Panc1 (cell line): ENCODE results near the gene EPN1. TPM values are rescaled to one million over a fixed set of nuclear protein-coding genes. Genes with fewer than 3 reads are reported as not detected.

Source experiments
- ATAC-seq: fragments of 200-7000 bp; cut with Tn5 transposase; 2 replicates; pipeline ENCODE4 v1.9.1; 2020; ENCODE audit warnings: mild to moderate bottlenecking, moderate library complexity
- BruUV-seq: library from RNA; stranded (reverse); fragments of 400-500 nt; replicated peaks from 2 replicates; lab custom pipeline; 2021; lab: Mats Ljungman, UMichigan
- CTCF ChIA-PET: fragments of 300-600 bp; sonication (Branson Sonifier 250); formaldehyde crosslinking; loops from one replicate; lab custom pipeline; 2022; ENCODE audit warnings: antibody characterized with exemption; lab: Charles Lee
- POLR2A ChIA-PET: fragments of 300-600 bp; sonication (Branson Sonifier 250); formaldehyde crosslinking; loops from one replicate; lab custom pipeline; 2022; ENCODE audit warnings: antibody characterized with exemption; lab: Charles Lee
- DNase-seq: peaks from one replicate; pipeline ENCODE4 v3.0.0-alpha.2; 2010; ENCODE audit warnings: low read depth, low spot score
- H3K27ac ChIP-seq: 2 replicates; pipeline ENCODE4 v1.5.1; 2011; ENCODE audit warnings: mild to moderate bottlenecking, low read length, inconsistent platforms
- H3K27me3 ChIP-seq: fragments of 200-500 bp; sonication (Bioruptor generic); 2 replicates; pipeline ENCODE4 v1.6.0; 2014; ENCODE audit warnings: low read length, inconsistent platforms; ENCODE audit not compliant: control insufficient read depth, insufficient read depth
- H3K36me3 ChIP-seq: fragments of 200-500 bp; sonication (Bioruptor generic); 2 replicates; pipeline ENCODE4 v1.5.1; 2014; ENCODE audit warnings: inconsistent platforms, mild to moderate bottlenecking, low read length, moderate library complexity; ENCODE audit not compliant: control insufficient read depth, insufficient read depth
- H3K4me1 ChIP-seq: 2 replicates; pipeline ENCODE4 v1.5.1; 2011; ENCODE audit warnings: inconsistent platforms, mild to moderate bottlenecking, low read length, moderate library complexity; ENCODE audit not compliant: control insufficient read depth, insufficient read depth
- H3K4me3 ChIP-seq, 2 experiments: 2 replicates each; pipeline ENCODE4 v1.5.1; 2011 to 2012; ENCODE audit warnings: low read depth in 2 of 2, low read length in 2 of 2, mild to moderate bottlenecking in 2 of 2, inconsistent platforms in 1 of 2, moderate library complexity in 1 of 2
- H3K9me3 ChIP-seq: fragments of 200-500 bp; sonication (Bioruptor generic); 2 replicates; pipeline ENCODE4 v1.5.1; 2014; ENCODE audit warnings: low read depth, mild to moderate bottlenecking, inconsistent platforms, low read length, moderate library complexity; ENCODE audit not compliant: control insufficient read depth, insufficient read depth
- POLR2AphosphoS5 ChIP-seq: IDR thresholded peaks from 2 replicates; pipeline ENCODE4 v1.6.1; 2012; ENCODE audit warnings: mild to moderate bottlenecking, low read depth, low read length, moderate library complexity
- SIN3A ChIP-seq: IDR thresholded peaks from 2 replicates; pipeline ENCODE4 v1.6.1; 2012; ENCODE audit warnings: low read depth, mild to moderate bottlenecking, low read length, moderate library complexity, borderline replicate concordance; ENCODE audit not compliant: insufficient read depth
- TCF7L2 ChIP-seq: IDR thresholded peaks from 2 replicates; pipeline ENCODE4 v1.6.1; 2011; ENCODE audit warnings: mild to moderate bottlenecking, low read depth, low read length, inconsistent platforms
- in situ Hi-C: cut with HindIII; loops from 2 replicates; pipeline ENCODE4 v1.10.0; 2016; ENCODE audit warnings: low sequenced_read_pairs, low pct_unique_long_range_greater_than_20kb
- intact Hi-C: fragments of 100-400 bp; cut with micrococcal nuclease; formaldehyde crosslinking; loops from one replicate; pipeline ENCODE4 v1.10.0; 2022; ENCODE audit not compliant: unreplicated experiment
- total RNA-seq: library from RNA; stranded (reverse); gene quantifications from one replicate; pipeline ENCODE4 v1.2.1, GENCODE V29; 2021; ENCODE audit not compliant: unreplicated experiment
- TF ChIP-seq, protein P1 (sequence below), 2 experiments: IDR thresholded peaks; 2 replicates each; pipeline ENCODE4 v1.6.1; 2011 to 2012; ENCODE audit warnings: low read depth in 2 of 2, control low read depth in 1 of 2, low read length in 1 of 2, mild to moderate bottlenecking in 1 of 2, moderate library complexity in 1 of 2; ENCODE audit not compliant: insufficient read depth in 1 of 2
- TF ChIP-seq, protein P2 (sequence below): fragments of 450-650 bp; IDR thresholded peaks from 2 replicates; pipeline ENCODE4 v1.5.1; 2017; ENCODE audit warnings: mild to moderate bottlenecking

Gene EPN1
- total RNA-seq, 1 experiment from 2014 or later, result 361 TPM

DNA sequence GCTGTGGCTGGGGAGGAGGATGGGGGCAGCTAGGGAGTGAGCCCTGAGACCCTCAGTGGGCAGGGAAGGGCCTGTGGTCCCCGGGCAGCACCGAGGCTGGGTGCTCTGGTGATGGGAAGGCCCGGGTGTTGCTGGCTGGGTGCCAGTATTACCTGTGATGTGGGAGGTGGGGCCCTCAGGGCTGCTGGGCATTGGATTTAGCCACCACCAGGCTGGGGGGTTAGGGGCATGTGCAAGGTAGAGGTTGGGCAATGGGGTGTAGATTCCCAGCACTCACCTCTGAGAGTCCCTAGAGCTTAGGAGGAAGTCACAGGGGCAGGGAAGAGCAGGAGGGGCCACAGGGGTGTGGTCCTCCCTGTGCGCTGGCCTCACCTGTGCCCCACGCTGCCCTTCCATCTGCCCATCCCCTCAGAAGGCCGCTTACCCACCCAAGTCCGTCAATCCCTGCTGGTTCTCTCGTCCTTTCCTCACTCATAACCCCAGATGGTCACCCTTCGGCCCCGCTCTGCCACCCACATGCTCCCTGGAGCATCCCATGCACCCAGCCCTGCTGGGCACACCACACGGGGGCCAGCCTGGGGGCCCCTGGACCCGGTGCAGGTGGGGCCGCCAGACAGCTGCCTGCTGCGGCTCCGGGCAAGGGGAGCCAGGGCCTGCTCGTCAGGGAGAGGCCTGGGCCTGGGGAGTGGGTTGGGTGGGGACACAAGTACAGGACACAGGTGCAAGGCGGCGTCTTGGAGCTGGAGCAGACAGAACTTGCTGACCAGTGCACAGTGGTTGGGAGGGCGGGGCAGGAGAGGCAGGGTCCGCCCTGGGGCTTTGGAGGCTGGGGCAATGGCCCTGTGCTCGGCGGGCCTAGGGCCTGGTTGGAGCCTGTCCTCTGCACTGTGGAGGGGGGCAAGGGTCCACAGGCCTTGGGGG lies 12.5 kb downstream of the EPN1 start:
- BruUV-seq, result no TSS peak
- intact Hi-C loops (no loop called here), in situ Hi-C loops (no loop called here)
- H3K27ac ChIP-seq, result no peak overlapping the region
- H3K36me3 ChIP-seq, result peaks cover 11% of the 10 kb centered on the region
- DNase-seq (no peak), ATAC-seq (no peak)
- peaks cover 7% of the 10 kb centered on the region; the same call in 1 of the 2 replicates for H3K4me1 ChIP-seq
- ChIA-PET POLR2A (no interaction called here), CTCF (no interaction called here)
- H3K27me3 ChIP-seq, result no peaks in the 10 kb centered on the region
- no peaks in the 10 kb centered on the region for H3K9me3 ChIP-seq
- H3K4me3 ChIP-seq, result no peak overlapping the region
- no peak for TF ChIP-seq POLR2AphosphoS5
- TF ChIP-seq SIN3A, result no peak
- TF ChIP-seq, protein P1, sequence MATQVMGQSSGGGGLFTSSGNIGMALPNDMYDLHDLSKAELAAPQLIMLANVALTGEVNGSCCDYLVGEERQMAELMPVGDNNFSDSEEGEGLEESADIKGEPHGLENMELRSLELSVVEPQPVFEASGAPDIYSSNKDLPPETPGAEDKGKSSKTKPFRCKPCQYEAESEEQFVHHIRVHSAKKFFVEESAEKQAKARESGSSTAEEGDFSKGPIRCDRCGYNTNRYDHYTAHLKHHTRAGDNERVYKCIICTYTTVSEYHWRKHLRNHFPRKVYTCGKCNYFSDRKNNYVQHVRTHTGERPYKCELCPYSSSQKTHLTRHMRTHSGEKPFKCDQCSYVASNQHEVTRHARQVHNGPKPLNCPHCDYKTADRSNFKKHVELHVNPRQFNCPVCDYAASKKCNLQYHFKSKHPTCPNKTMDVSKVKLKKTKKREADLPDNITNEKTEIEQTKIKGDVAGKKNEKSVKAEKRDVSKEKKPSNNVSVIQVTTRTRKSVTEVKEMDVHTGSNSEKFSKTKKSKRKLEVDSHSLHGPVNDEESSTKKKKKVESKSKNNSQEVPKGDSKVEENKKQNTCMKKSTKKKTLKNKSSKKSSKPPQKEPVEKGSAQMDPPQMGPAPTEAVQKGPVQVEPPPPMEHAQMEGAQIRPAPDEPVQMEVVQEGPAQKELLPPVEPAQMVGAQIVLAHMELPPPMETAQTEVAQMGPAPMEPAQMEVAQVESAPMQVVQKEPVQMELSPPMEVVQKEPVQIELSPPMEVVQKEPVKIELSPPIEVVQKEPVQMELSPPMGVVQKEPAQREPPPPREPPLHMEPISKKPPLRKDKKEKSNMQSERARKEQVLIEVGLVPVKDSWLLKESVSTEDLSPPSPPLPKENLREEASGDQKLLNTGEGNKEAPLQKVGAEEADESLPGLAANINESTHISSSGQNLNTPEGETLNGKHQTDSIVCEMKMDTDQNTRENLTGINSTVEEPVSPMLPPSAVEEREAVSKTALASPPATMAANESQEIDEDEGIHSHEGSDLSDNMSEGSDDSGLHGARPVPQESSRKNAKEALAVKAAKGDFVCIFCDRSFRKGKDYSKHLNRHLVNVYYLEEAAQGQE (IDR thresholded peaks at IDR 0.05; ENCODE audit: insufficient read depth in 1 of 2, low read depth in 2 of 2, low read length in 1 of 2), result no peak
- TF ChIP-seq, protein P2, sequence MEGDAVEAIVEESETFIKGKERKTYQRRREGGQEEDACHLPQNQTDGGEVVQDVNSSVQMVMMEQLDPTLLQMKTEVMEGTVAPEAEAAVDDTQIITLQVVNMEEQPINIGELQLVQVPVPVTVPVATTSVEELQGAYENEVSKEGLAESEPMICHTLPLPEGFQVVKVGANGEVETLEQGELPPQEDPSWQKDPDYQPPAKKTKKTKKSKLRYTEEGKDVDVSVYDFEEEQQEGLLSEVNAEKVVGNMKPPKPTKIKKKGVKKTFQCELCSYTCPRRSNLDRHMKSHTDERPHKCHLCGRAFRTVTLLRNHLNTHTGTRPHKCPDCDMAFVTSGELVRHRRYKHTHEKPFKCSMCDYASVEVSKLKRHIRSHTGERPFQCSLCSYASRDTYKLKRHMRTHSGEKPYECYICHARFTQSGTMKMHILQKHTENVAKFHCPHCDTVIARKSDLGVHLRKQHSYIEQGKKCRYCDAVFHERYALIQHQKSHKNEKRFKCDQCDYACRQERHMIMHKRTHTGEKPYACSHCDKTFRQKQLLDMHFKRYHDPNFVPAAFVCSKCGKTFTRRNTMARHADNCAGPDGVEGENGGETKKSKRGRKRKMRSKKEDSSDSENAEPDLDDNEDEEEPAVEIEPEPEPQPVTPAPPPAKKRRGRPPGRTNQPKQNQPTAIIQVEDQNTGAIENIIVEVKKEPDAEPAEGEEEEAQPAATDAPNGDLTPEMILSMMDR, result no peak
- no peak for TF ChIP-seq TCF7L2

DNA sequence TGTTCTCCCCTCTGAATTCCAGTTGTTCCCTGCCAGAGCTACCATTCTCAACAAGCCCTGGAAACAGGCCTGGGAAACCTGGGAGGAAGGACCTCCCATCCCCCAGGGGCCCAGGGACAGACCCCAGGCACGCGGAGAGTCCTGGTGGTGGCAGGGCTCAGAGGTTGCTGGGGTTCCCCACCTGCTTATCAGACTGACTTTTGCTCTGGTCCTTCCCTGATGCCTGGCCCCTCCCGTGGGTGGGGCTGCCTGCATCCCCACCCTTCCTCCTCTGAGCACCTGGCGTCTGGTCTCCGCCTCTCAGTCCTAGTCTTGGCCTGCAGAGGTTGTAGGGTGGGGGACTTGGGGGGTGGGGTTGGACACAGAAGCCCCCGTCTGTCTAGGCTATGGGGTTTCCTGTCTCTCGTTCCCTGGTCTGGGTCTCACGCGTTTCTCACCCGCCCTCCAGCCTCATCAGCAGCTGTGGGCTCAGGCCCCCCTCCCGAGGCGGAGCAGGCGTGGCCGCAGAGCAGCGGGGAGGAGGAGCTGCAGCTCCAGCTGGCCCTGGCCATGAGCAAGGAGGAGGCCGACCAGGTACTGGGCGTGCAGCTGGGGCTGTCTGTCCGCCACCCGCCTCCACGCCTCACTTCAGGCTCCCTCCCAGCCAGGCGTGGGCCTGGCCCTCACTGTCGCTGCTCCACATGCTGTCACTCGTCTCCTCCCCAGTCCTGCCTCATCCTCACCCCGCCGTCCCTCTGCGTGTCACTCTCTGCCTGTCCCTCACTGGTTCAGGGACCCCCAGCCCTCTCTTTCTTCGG lies 13.6 kb downstream of the EPN1 start:
- no peaks in the 10 kb centered on the region for H3K9me3 ChIP-seq
- DNase-seq, result no peak
- H3K27me3 ChIP-seq, result no peaks in the 10 kb centered on the region
- no TSS peak for BruUV-seq
- TF ChIP-seq, protein P1 (IDR thresholded peaks at IDR 0.05; ENCODE audit: insufficient read depth in 1 of 2, low read depth in 2 of 2, low read length in 1 of 2), result no peak
- TF ChIP-seq, protein P2, result no peak
- POLR2A ChIA-PET, result no interaction called here
- in situ Hi-C loops (no loop called here), intact Hi-C loops (no loop called here)
- H3K4me3 ChIP-seq, result no peak overlapping the region
- peaks cover 7% of the 10 kb centered on the region; the same call in 1 of the 2 replicates for H3K4me1 ChIP-seq
- peak; percentile 35 for ATAC-seq
- CTCF ChIA-PET, result no interaction called here
- no peak overlapping the region for H3K27ac ChIP-seq
- H3K36me3 ChIP-seq, result peaks cover 11% of the 10 kb centered on the region
